ENCODE data around the gene ST3GAL3.
"Not testable (repeated sequence)": the region's sequence is repeated elsewhere in the genome, so short reads cannot be mapped to it uniquely, and the experiment has no call there.

Gene ST3GAL3

DNA sequence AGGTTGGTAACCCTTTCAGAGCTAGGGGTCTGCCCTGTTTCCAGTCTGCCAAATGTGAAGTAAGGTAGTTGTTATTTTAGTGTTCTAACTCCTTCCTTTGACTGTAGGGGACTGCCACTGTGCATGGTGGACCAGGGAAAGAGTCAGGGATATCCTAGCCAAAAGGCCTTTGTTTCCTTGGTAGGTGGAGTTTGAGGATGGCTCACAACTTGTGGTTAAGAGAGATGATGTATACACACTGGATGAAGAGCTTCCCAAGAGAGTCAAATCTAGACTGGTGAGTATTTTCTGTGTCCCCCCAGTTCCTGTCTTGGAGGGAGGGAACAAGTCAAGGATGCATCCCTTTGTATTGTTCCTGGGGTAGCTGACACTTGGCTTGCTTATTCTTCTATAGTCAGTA lies 3.5 kb upstream of the ST3GAL3 start:
- no peak for DNase-seq (ENCODE audit: low read depth in 2 of 2, low spot score in 1 of 2)

GRCh38 chr1:43704838-43705237 lies 2.5 kb upstream of the ST3GAL3 start:
- DNase-seq (ENCODE audit: low read depth in 2 of 2, low spot score in 1 of 2) = no peak

- DNase-seq (ENCODE audit: low read depth in 2 of 2, low spot score in 1 of 2) = no peak
Observed at GRCh38 chr1:43705334-43705733, 2.0 kb upstream of the ST3GAL3 start.

- DNase-seq (ENCODE audit: low read depth in 2 of 2, low spot score in 1 of 2) = no peak
Observed at GRCh38 chr1:43705982-43706597, 1.2 kb upstream of the ST3GAL3 start.

DNA sequence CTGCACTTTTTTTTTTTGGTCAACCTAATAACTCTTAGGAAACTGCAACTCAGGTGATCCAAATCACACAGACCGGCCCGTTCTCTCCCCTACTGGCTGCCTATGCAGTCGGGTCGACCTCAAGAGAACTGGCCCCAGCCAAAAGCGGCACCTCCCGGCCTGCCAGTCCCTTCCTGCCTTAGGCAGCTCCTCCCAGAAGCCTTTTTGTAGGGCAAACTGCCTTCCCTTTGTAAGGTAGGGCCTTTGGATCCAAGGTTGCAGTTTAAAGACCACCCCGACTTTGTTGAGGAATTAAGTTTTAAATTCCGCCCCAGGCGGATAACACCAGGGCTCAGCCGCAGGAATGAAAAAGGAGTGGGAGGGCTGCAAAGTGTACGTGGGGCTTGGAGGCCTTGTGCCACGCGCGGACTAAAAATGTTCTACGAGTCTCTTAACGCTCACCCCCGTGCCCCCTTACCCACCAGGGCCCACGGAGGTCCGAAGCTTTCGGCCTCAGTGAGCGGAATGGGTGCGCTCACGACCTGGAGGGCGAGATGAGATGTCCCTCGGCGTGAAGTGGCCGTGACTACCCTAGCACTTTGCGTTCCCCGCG lies 642 bp upstream of the ST3GAL3 start:
- DNase-seq (ENCODE audit: low read depth in 2 of 2, low spot score in 1 of 2) = no peak

DNA sequence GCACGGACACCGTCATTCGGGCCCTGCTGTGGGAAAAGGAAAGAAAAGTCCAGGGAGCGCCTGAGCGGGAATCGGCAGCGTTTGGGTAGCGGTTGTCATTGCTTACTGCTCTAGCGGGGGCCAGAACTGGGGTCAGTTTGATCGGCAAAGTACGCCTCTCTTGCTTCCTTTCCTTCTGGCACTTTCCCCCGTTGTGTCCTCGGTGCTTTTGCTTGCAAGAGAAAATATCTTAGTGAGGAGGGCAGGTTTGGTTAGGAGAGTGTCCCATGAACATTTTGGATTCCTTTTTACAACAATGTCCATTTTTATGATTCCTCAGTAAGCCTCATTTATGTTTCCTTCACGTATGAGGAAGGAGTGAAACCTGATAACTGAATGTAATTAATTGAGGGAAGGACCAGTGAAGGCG lies 670 bp downstream of the ST3GAL3 start:
- DNase-seq (ENCODE audit: low read depth in 2 of 2, low spot score in 1 of 2) = no peak

DNA sequence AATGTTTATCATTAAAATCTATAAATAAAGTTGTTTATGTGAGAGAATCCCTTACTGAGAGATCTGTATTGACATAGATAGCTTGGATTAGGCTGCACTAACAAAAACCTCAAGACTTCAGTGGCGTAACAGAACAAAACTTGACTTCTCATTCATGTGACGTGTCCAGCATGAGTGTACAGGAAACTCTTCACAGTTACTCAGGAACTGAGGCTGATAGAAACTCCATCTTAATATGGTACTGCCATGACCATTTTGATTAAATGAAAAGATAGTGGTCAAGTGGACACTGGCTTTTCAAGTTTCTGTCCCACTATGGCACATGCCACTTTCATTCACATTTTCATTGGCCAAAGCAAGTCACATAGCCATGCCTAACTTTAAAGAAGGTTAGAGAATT lies 3.7 kb downstream of the ST3GAL3 start:
- DNase-seq (ENCODE audit: low read depth in 2 of 2, low spot score in 1 of 2) = no peak

GRCh38 chr1:43711524-43712386 lies 4.4 kb downstream of the ST3GAL3 start:
- no peak for DNase-seq (ENCODE audit: low read depth in 2 of 2, low spot score in 1 of 2)

- DNase-seq (ENCODE audit: low read depth in 2 of 2, low spot score in 1 of 2) = no peak
Observed at GRCh38 chr1:43716559-43717281, 9.4 kb downstream of the ST3GAL3 start.

DNA sequence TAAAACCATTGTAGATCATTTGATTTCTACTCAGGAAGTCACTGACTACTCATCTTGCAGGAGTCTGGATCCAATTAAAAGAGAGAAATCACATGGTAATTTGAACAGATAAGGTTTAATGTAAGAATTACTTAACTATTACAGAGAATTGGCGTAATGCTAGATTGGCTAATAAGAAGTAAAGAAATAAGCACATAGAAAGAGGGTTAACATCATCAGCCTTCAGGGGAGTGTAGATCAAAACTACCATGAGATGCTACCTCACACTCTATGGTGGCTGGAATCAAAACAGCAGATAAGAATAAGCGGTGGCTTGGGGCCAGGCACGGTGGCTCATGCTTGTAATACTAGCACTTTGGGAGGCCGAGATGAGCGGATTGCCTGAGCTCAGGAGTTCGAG lies 11.7 kb downstream of the ST3GAL3 start:
- no peak for DNase-seq (ENCODE audit: low read depth in 2 of 2, low spot score in 1 of 2)

DNA sequence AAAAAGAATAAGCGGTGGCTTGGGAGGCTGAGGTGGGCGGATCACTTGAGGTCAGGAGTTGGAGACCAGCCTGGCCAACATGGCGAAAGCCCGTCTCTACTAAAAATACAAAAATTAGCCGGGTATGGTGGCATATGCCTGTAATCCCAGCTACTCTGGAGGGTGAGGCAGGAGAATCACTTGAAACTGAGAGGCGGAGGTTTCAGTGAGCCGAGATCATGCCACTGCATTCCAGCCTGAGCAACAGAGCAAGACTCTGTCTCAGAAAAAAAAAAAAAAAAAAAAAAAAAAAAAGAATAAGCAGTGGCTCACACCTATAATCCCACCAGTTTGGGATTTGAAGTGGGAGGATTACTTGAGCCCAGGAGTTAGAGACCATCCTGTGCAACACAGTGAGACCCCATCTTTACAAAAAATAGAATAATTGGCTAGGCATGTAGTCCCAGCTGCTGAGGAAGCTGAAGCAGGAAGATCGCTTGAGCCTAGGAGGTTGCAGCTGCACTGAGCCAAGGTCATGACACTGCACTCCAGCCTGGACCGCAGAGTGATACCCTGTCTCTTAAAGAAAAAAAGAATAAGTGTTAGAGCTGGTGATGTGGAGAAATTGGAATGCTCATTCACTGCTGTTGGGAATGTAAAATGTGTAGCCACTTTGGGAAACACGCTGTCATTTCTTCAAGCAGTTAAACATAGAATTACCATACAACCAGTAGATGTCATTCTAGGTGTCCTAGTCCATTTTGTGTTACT lies 12.5 kb downstream of the ST3GAL3 start:
- not testable (repeated sequence) for DNase-seq (ENCODE audit: low read depth in 2 of 2, low spot score in 1 of 2)

DNA sequence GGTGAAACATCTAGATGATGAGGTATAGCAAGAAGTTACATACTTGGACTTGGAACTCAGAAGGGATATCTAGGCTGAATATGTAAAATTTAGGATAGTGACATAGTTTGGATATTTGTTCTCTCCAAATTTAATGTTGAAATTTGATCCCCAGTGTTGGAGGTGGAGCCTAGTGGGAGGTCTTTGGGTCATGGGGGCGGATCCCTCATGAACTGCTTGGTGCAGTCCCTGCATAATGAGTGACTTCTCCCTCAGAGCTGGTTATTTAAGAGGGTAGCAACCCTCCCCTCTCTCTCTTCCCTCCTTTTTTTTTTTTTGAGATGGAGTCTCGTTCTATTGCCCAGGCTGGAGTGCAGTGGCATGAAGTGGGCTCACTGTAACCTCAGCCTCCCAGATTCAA lies 15.5 kb downstream of the ST3GAL3 start:
- DNase-seq (ENCODE audit: low read depth in 2 of 2, low spot score in 1 of 2) = no peak

- DNase-seq (ENCODE audit: low read depth in 2 of 2, low spot score in 1 of 2) = no peak
Observed at GRCh38 chr1:43729816-43730463, 22.6 kb downstream of the ST3GAL3 start.

GRCh38 chr1:43731867-43732531 lies 24.7 kb downstream of the ST3GAL3 start:
- DNase-seq (ENCODE audit: low read depth in 2 of 2, low spot score in 1 of 2) = no peak

GRCh38 chr1:43736819-43737218 lies 29.5 kb downstream of the ST3GAL3 start:
- DNase-seq (ENCODE audit: low read depth in 2 of 2, low spot score in 1 of 2) = no peak

DNA sequence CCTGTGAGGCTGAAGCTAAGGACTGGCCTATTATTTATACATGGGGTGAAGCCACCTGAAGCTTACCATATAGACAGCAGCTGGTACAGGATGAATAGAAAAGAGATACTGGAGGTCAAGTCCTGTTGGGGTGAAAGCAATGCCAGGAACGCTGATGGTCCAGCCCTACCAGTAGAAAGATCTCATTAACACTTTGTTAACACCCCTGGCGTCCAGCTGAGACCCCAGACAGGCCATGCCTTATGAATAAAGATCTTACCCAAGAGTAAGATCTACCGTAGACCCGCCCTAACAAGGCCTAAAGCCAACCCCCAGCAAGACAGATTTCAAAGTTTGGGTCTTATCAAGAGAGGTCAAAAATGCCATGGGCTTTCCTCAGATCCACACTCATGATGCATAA lies 34.7 kb downstream of the ST3GAL3 start:
- no peak for DNase-seq (ENCODE audit: low read depth in 2 of 2, low spot score in 1 of 2)

DNA sequence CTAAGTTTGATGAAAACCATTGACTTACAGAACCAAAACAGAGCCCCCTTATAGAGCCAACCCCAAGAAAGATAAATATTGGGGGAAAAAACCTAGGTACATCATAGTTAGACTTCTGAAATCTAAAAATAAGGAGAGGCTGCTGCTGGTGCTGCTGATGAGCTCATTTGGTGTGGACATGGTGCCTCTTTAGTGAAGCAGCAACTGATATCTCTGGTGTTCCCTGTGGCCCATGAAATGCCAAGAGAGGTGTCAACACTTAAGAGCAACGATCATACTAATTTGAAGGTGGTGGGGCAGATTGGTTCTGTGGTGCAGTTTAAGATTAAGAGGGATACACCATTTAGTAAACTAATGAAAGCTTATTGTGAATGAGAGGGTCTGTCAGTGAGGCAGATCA lies 35.9 kb downstream of the ST3GAL3 start:
- DNase-seq (ENCODE audit: low read depth in 2 of 2, low spot score in 1 of 2) = no peak

DNA sequence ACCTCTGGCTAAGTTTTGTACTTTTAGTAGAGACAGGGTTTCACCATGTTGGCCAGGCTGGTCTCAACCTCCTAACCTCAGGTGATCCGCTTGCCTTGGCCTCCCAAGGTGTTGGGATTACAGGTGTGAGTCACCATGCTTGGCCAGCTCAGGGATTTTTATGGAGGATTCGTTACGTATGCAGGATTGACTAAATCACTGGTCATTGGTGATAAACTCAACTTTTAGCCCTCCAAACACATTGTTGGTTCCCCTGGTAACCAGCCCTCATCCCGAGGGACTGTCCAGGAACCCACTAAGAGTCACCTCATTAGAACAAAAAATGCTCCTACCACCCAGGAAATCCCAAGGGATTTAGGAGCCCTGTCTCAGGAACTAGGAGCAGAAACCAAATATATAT lies 40.4 kb downstream of the ST3GAL3 start:
- no peak for DNase-seq (ENCODE audit: low read depth in 2 of 2, low spot score in 1 of 2)

DNA sequence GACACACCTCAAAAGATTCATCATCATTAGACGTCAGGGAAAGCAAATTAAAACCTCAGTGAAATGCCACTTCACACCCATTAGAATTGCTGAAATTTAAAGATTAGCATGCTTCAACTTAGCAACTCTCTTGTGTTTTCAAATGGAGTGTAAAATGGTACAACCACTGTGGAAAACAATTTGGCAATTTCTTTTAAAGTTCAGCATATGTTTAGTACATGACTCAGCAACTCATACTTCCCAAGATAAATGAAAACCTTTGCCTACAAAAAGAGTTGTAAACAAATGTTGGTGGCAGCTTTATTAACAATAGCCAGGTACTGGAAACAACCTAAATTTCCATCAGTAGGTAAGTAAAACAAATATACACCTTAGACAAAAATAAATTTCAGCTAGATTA lies 42.7 kb downstream of the ST3GAL3 start:
- no peak for DNase-seq (ENCODE audit: low read depth in 2 of 2, low spot score in 1 of 2)

DNA sequence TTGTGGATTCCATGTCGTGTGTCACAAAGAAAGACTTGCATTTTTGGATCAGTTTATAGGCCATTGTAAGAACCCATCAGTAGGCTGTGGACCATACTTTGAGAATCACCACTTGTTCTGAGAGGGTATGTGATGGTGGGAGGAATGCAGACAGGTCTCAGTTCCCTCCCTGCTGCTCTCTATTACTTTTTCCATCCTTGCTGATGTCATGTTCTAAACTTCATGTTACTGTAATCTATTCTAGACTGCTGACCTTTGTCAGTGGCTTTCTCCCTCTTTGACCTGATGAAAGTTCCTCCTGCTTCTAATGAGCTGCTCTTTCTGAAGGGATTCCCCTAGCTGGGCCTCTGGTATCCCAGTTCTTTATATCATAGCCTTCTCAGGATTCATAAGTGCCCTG lies 46.1 kb downstream of the ST3GAL3 start:
- no peak for DNase-seq (ENCODE audit: low read depth in 2 of 2, low spot score in 1 of 2)

Measured in stimulated activated CD8-positive, alpha-beta memory T cell treated with anti-CD3 and anti-CD28 coated beads, Interleukin-4, amount 100 ng/mL, for 1 hour (primary cell).